G401.6 (cell line): ENCODE measurements around the gene CD27.

Source experiments
- FAIRE-seq: peaks from 2 replicates; lab custom pipeline; 2012; peaks lifted over from hg19 to GRCh38; lab: Jason Lieb, UNC

The CD27 gene

GRCh38 chr12:6434205-6435140 lies 10.3 kb upstream of the CD27 start:
- no peak for FAIRE-seq

GRCh38 chr12:6435961-6436715 lies 8.6 kb upstream of the CD27 start:
- FAIRE-seq = no peak

- FAIRE-seq = no peak
These were observed 7.2 kb upstream of the CD27 start for GRCh38 chr12:6437586-6437985.

GRCh38 chr12:6438345-6438744 lies 6.4 kb upstream of the CD27 start:
- FAIRE-seq = no peak

- FAIRE-seq = no peak
These were observed 4.4 kb upstream of the CD27 start for GRCh38 chr12:6440391-6440790.

- no peak for FAIRE-seq
These were observed 1.9 kb upstream of the CD27 start for GRCh38 chr12:6442836-6443235.

- FAIRE-seq = no peak
These were observed 1.3 kb upstream of the CD27 start for GRCh38 chr12:6443361-6443983.

- FAIRE-seq = no peak
These were observed 724 bp upstream of the CD27 start for GRCh38 chr12:6444031-6444430.

GRCh38 chr12:6450091-6450868 lies 5.5 kb downstream of the CD27 start:
- FAIRE-seq = no peak

GRCh38 chr12:6450869-6451347 lies 6.2 kb downstream of the CD27 start:
- no peak for FAIRE-seq

GRCh38 chr12:6451348-6452244 lies 6.8 kb downstream of the CD27 start, which contains the start of gene TAPBPL:
Gene TAPBPL (plus strand): TSS chr12:6452042. CDS start chr12:6452249, 207 bp downstream.
- FAIRE-seq = no peak

- FAIRE-seq = no peak
These were observed 7.6 kb downstream of the CD27 start for GRCh38 chr12:6452245-6452943.

GRCh38 chr12:6452944-6453630 lies 8.3 kb downstream of the CD27 start:
- no peak for FAIRE-seq

- FAIRE-seq = no peak
These were observed 12.6 kb downstream of the CD27 start for GRCh38 chr12:6457220-6457945.

GRCh38 chr12:6458281-6459003 lies 13.7 kb downstream of the CD27 start:
- FAIRE-seq = no peak

GRCh38 chr12:6459004-6459337 lies 14.2 kb downstream of the CD27 start:
- FAIRE-seq = no peak

- no peak for FAIRE-seq
These were observed 16.1 kb downstream of the CD27 start for GRCh38 chr12:6460751-6461371.
